ENCODE measurements around the gene KLK12.

Gene KLK12

GRCh38 chr19:51019544-51019925 lies 15.3 kb downstream of the KLK12 start, which contains the start of gene KLK10:
Gene KLK10, minus strand, starts transcription at chr19:51019709. Its CDS starts 579 bp downstream, at chr19:51019130.
- peak within 1 kb of the TSS in 1 of 2 experiments; percentile 28 for H3K14ac ChIP-seq (ENCODE audit: low read length in 2 of 2)
- H2BK120ac ChIP-seq (ENCODE audit: low read depth, low read length) = no peak within 1 kb of the TSS
- peaks cover 0 to 4% of the 10 kb centered on the region in 2 experiments for H3K36me3 ChIP-seq (ENCODE audit: control insufficient read depth in 1 of 2, insufficient read depth in 2 of 2, low read depth in 1 of 2, low read length in 2 of 2)
- H4K8ac ChIP-seq (ENCODE audit: low read length) = no peak within 1 kb of the TSS
- no peaks in the 10 kb centered on the region for H3K9me3 ChIP-seq (ENCODE audit: control insufficient read depth, low read length)
- no peak within 1 kb of the TSS for H3K18ac ChIP-seq (ENCODE audit: low read depth in 1 of 2, low read length in 2 of 2)
- H2AK5ac ChIP-seq (ENCODE audit: low read length, severe bottlenecking) = no peak within 1 kb of the TSS
- no peak within 1 kb of the TSS for H2BK12ac ChIP-seq (ENCODE audit: low read length in 2 of 2)
- peaks cover 37 to 69% of the 10 kb centered on the region in 2 experiments for H3K27me3 ChIP-seq (ENCODE audit: control insufficient read depth in 1 of 2, insufficient read depth in 1 of 2, low read length in 2 of 2)
- H2AFZ ChIP-seq (ENCODE audit: low read depth, low read length) = no peak within 1 kb of the TSS
- no peak within 1 kb of the TSS for H4K91ac ChIP-seq (ENCODE audit: low read length)
- H2BK15ac ChIP-seq (ENCODE audit: low read depth, poor library complexity, severe bottlenecking) = no peak within 1 kb of the TSS
- H3K23ac ChIP-seq (ENCODE audit: low read length in 2 of 2) = no peak within 1 kb of the TSS
- DNase-seq = no peak
- no peaks in the 10 kb centered on the region for H3K79me1 ChIP-seq (replicated peaks; ENCODE audit: low read length, poor library complexity, severe bottlenecking)
- 14% methylated on average over 10 of the region's 14 CpGs for WGBS
- H3K4me1 ChIP-seq (ENCODE audit: control insufficient read depth, insufficient read depth, low read depth, low read length) = peaks cover 12% of the 10 kb centered on the region
- H3K4me2 ChIP-seq (ENCODE audit: low read length, poor library complexity, severe bottlenecking) = no peak within 1 kb of the TSS
- no peak within 1 kb of the TSS for H3K4ac ChIP-seq (ENCODE audit: low read depth in 1 of 2, low read length in 2 of 2)
- H3K27ac ChIP-seq (ENCODE audit: low read length, poor library complexity, severe bottlenecking) = no peak within 1 kb of the TSS
- no peak within 1 kb of the TSS for H3K4me3 ChIP-seq (ENCODE audit: insufficient read depth in 1 of 2, low read depth in 1 of 2, low read length in 2 of 2)
- no peak within 1 kb of the TSS for H3K9ac ChIP-seq (ENCODE audit: low read length)
- H2BK5ac ChIP-seq (ENCODE audit: low read depth, low read length, poor library complexity, severe bottlenecking) = no peak within 1 kb of the TSS

GRCh38 chr19:51018745-51019543 lies 15.9 kb downstream of the KLK12 start:
- Histone ChIP-seq H2BK15ac (ENCODE audit: low read depth, poor library complexity, severe bottlenecking) (no peak overlapping the region), H3K4me3 (ENCODE audit: insufficient read depth in 1 of 2, low read depth in 1 of 2, low read length in 2 of 2) (no peak overlapping the region), H3K79me1 (replicated peaks; ENCODE audit: low read length, poor library complexity, severe bottlenecking) (no peaks in the 10 kb centered on the region), H2AK5ac (ENCODE audit: low read length, severe bottlenecking) (no peak overlapping the region), H2BK120ac (ENCODE audit: low read depth, low read length) (no peak overlapping the region), H2AFZ (ENCODE audit: low read depth, low read length) (no peak overlapping the region), H3K9me3 (ENCODE audit: control insufficient read depth, low read length) (no peaks in the 10 kb centered on the region), H2BK5ac (ENCODE audit: low read depth, low read length, poor library complexity, severe bottlenecking) (no peak overlapping the region), H4K91ac (ENCODE audit: low read length) (no peak overlapping the region), H3K18ac (ENCODE audit: low read depth in 1 of 2, low read length in 2 of 2) (no peak overlapping the region), H3K27me3 (ENCODE audit: control insufficient read depth in 1 of 2, insufficient read depth in 1 of 2, low read length in 2 of 2) (peaks cover 37 to 71% of the 10 kb centered on the region in 2 experiments), H3K4me1 (ENCODE audit: control insufficient read depth, insufficient read depth, low read depth, low read length) (peaks cover 12% of the 10 kb centered on the region), H3K23ac (ENCODE audit: low read length in 2 of 2) (no peak overlapping the region), H2BK12ac (ENCODE audit: low read length in 2 of 2) (no peak overlapping the region), H3K36me3 (ENCODE audit: control insufficient read depth in 1 of 2, insufficient read depth in 2 of 2, low read depth in 1 of 2, low read length in 2 of 2) (peaks cover 0 to 4% of the 10 kb centered on the region in 2 experiments), H3K4ac (ENCODE audit: low read depth in 1 of 2, low read length in 2 of 2) (no peak overlapping the region), H3K9ac (ENCODE audit: low read length) (no peak overlapping the region), H4K8ac (ENCODE audit: low read length) (no peak overlapping the region), H3K14ac (ENCODE audit: low read length in 2 of 2) (no peak overlapping the region), H3K27ac (ENCODE audit: low read length, poor library complexity, severe bottlenecking) (no peak overlapping the region), H3K4me2 (ENCODE audit: low read length, poor library complexity, severe bottlenecking) (no peak overlapping the region)
- WGBS = 2% methylated on average over 44 of the region's 68 CpGs
- DNase-seq = no peak

- Histone ChIP-seq H2BK120ac (ENCODE audit: low read depth, low read length) (no peak overlapping the region), H3K27me3 (ENCODE audit: control insufficient read depth in 1 of 2, insufficient read depth in 1 of 2, low read length in 2 of 2) (peaks cover 37 to 64% of the 10 kb centered on the region in 2 experiments), H2BK5ac (ENCODE audit: low read depth, low read length, poor library complexity, severe bottlenecking) (no peak overlapping the region), H3K4me3 (ENCODE audit: insufficient read depth in 1 of 2, low read depth in 1 of 2, low read length in 2 of 2) (peak overlapping the region in 1 of 2 experiments; percentile 59), H2BK12ac (ENCODE audit: low read length in 2 of 2) (no peak overlapping the region), H3K36me3 (ENCODE audit: control insufficient read depth in 1 of 2, insufficient read depth in 2 of 2, low read depth in 1 of 2, low read length in 2 of 2) (peaks cover 0 to 4% of the 10 kb centered on the region in 2 experiments), H3K4me1 (ENCODE audit: control insufficient read depth, insufficient read depth, low read depth, low read length) (peaks cover 12% of the 10 kb centered on the region), H3K27ac (ENCODE audit: low read length, poor library complexity, severe bottlenecking) (no peak overlapping the region), H2AFZ (ENCODE audit: low read depth, low read length) (no peak overlapping the region), H2BK15ac (ENCODE audit: low read depth, poor library complexity, severe bottlenecking) (no peak overlapping the region), H3K4ac (ENCODE audit: low read depth in 1 of 2, low read length in 2 of 2) (no peak overlapping the region), H3K9me3 (ENCODE audit: control insufficient read depth, low read length) (no peaks in the 10 kb centered on the region), H4K91ac (ENCODE audit: low read length) (no peak overlapping the region), H4K8ac (ENCODE audit: low read length) (no peak overlapping the region), H3K4me2 (ENCODE audit: low read length, poor library complexity, severe bottlenecking) (no peak overlapping the region), H3K79me1 (replicated peaks; ENCODE audit: low read length, poor library complexity, severe bottlenecking) (no peaks in the 10 kb centered on the region), H3K18ac (ENCODE audit: low read depth in 1 of 2, low read length in 2 of 2) (no peak overlapping the region), H2AK5ac (ENCODE audit: low read length, severe bottlenecking) (no peak overlapping the region), H3K9ac (ENCODE audit: low read length) (no peak overlapping the region), H3K23ac (ENCODE audit: low read length in 2 of 2) (no peak overlapping the region), H3K14ac (ENCODE audit: low read length in 2 of 2) (no peak overlapping the region)
- peak; percentile 11 for DNase-seq
- WGBS = 2% methylated on average over 65 of the region's 68 CpGs
These were observed 17.8 kb downstream of the KLK12 start for GRCh38 chr19:51016798-51017683.

Data from mesenchymal stem cell (in vitro differentiated cells and primary cell).